ENCODE measurements around the gene ATP6V1B1.

DNA sequence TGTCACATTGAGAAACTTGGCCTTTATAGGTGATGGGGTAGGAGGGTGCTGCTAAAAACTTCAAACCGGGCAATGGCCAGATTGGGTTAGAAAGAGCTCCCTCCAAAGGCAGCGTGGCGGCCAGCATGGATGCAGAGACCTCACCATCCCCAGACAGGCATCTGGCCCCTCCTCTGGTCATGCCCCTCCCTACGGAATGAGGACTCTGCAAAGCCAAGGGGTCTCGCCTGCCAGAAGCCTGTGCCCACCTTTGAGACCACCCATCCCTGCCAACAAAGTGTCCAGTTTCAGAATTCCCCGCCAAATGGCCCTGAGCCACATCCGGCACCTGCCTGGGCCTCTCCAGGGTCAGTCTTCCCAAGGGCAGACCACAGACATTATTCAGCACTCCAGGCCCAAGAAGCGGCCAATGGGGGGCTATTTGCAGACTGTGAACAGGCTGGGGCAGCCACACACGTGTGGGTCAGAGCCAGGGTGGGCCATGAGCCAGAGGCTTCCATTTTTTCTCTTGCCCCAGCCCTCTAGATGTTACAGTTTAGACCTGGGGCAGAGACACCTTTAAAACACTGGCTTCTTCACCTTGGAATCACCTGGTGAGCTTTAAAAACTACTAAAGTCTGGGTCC lies 4.2 kb upstream of the ATP6V1B1 start:
- TF ChIP-seq CTCF (IDR thresholded peaks at IDR 0.05 in 2 of 3, conservative IDR thresholded peaks at IDR 0.05 in 1 of 3; ENCODE audit: control insufficient read depth in 2 of 3, extremely low read depth in 1 of 3, insufficient read depth in 1 of 3, low read depth in 3 of 3, low read length in 3 of 3): no peak
- TF ChIP-seq SPI1 (IDR thresholded peaks at IDR 0.05; ENCODE audit: borderline replicate concordance, insufficient read depth, low read depth, low read length): no peak
- TF ChIP-seq TAF1 (IDR thresholded peaks at IDR 0.05; ENCODE audit: borderline replicate concordance, low read depth, low read length): no peak
- TF ChIP-seq POLR2A (IDR thresholded peaks at IDR 0.05; ENCODE audit: low read depth, low read length): no peak
- TF ChIP-seq NBN (IDR thresholded peaks at IDR 0.05): no peak
- TF ChIP-seq MYC (IDR thresholded peaks at IDR 0.05; ENCODE audit: insufficient read depth, insufficient read length, insufficient replicate concordance, low read length, severe bottlenecking): no peak
- no peak for TF ChIP-seq CEBPZ (IDR thresholded peaks at IDR 0.05; ENCODE audit: low read depth, low read length)
- no peak for TF ChIP-seq E2F4 (IDR thresholded peaks at IDR 0.05; ENCODE audit: low read depth, low read length)
- no peak for TF ChIP-seq KDM1A (IDR thresholded peaks at IDR 0.05; ENCODE audit: borderline replicate concordance)
- TF ChIP-seq EP300 (IDR thresholded peaks at IDR 0.05; ENCODE audit: borderline replicate concordance in 1 of 2, control insufficient read depth in 1 of 2, low read depth in 2 of 2, low read length in 2 of 2): no peak
- TF ChIP-seq SMC3 (IDR thresholded peaks at IDR 0.05; ENCODE audit: borderline replicate concordance, low read length): no peak
- no peak for TF ChIP-seq PAX5 (IDR thresholded peaks at IDR 0.05; ENCODE audit: borderline replicate concordance, low read depth, low read length)
- no peak for TF ChIP-seq EZH2 (IDR thresholded peaks at IDR 0.05; ENCODE audit: borderline replicate concordance, control insufficient read depth, low read depth, low read length)

Measured in GM12878 (cell line).